Activated CD4-positive, alpha-beta T cell treated with anti-CD3 and anti-CD28 coated beads, Interleukin-2, amount 50 U/mL, for 16 hours (primary cell): ENCODE results near the gene ISG20L2.
A peak's percentile ranks its signal among the peaks of the same experiment; 100 is the strongest.
"Not testable (repeated sequence)": the region's sequence is repeated elsewhere in the genome, so short reads cannot be mapped to it uniquely, and the experiment has no call there.

Experiments
- DNase-seq: peaks from one replicate; pipeline ENCODE4 v3.0.0-alpha.2; 2020

Gene ISG20L2, protein sequence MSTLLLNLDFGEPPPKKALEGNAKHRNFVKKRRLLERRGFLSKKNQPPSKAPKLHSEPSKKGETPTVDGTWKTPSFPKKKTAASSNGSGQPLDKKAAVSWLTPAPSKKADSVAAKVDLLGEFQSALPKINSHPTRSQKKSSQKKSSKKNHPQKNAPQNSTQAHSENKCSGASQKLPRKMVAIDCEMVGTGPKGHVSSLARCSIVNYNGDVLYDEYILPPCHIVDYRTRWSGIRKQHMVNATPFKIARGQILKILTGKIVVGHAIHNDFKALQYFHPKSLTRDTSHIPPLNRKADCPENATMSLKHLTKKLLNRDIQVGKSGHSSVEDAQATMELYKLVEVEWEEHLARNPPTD

DNA sequence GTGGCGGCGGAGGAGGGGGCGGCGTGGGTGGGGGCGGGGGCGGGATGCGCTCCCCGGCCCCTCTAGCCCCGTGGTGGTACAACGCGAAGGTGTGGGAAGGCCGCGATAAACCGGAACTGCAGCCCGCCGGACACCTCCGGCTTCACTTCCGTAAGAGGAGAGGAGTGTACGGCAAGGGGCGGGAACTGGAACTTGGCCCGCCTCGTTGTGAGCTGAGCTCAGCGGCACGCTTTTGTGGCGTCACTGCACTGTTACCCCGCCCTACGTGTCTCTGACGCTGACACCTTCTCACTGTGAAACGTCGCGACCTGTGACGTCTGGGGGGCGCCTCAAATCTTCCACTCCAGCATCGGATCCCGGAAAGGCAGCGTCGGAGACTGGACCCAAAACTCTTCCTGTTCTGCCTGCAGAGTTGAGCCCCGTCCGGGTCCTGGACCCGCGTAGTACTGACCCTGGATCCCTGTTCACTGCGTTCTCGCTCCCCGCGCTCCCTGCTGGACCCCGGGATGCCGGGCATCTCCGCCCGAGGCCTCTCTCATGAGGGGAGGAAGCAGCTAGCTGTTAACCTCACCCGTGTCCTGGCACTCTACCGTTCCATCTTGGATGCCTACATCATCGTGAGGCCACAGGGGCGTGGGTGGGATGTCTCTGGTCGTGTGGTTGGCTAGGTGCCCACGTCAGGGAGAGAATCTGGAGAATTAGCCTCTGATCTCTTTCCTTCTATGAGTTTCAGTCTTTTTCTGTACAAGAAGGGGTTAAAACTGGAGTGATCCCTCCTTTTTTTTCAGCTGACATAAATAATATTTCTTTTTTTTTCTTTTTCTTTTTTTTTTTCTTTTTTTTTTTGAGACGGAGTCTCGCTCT lies at the start of gene ISG20L2:
ISG20L2 (minus strand) TSS at position 168 of the 864 bp plus-strand sequence. CDS start 1,114 bp downstream, outside the sequence.
- DNase-seq = peak; percentile 98

DNA sequence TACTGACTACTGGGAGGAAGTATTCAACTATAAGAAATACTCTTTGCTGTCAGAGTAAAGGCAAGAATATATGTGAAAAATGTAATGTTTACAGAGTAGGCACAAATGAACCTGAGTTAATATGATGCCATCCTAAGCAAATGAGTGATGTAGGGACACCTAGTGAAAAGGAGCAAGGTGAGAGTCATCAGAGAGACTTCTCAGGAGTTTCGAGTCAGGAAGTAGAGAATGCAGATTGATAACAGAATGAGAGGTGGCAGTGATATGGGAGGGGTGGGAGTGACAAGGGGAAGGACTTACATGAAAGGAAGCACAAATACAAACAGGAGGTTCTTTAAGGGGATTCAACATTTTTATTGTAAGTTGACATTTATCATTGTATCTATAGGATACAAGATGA lies 49.0 kb upstream of the ISG20L2 start:
- no peak for DNase-seq

DNA sequence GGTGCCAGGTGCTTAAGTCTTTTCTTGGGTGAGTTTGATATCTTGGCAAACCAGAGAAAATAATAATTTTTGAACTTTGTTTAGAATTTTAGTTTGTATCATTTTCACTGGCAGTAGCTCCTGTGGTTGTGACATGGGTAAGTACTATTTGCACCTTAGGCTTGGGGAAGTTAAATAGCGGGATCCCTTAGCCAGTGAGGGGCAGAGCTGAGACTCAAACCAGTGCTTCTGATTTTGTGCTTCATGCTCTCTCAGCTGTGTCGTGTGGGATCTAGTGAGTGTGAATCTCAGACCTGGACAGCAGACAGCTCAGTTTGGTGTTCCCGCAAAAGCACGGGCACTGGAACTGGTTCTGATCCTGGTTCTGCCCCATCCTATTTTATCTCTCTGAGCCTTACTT lies 48.4 kb upstream of the ISG20L2 start:
- DNase-seq = no peak

DNA sequence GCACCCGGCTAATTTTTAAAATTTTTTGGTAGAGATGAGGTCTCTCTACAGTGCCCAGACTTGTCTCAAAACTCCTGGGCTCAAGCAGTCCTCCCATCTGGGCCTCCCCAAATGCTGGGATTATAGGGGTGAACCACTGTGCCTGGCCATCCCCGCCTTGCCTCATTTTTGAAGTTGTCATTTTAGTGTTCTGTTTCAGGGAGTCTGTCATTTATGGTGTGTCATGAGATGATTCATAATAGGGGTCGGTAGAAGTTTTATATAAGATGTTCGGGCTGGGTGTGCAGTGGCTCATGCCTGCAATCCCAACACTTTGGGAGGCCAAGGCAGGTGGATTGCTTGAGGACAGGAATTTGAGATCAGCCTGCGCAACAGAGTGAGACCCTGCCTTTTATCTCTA lies 47.2 kb upstream of the ISG20L2 start:
- peak; percentile 41 for DNase-seq

DNA sequence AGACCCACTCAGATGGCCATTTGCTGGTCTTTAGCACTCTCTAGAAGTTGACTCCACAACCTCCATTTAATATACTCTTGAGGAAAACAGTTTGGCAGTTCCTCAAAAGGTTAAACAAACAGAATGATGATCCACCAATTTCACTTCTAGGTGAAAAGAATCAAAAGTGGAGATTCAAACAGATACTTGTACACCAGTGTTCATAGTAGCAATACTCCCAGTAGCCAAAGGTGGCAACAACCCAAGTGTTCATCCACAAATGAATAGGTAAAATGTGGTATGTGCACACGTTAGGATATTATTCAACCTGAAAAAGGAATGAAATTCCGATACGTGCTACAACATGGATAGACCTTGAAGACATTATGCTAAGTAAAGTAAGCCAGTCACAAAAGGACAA lies 45.0 kb upstream of the ISG20L2 start:
- peak; percentile 56 for DNase-seq

DNA sequence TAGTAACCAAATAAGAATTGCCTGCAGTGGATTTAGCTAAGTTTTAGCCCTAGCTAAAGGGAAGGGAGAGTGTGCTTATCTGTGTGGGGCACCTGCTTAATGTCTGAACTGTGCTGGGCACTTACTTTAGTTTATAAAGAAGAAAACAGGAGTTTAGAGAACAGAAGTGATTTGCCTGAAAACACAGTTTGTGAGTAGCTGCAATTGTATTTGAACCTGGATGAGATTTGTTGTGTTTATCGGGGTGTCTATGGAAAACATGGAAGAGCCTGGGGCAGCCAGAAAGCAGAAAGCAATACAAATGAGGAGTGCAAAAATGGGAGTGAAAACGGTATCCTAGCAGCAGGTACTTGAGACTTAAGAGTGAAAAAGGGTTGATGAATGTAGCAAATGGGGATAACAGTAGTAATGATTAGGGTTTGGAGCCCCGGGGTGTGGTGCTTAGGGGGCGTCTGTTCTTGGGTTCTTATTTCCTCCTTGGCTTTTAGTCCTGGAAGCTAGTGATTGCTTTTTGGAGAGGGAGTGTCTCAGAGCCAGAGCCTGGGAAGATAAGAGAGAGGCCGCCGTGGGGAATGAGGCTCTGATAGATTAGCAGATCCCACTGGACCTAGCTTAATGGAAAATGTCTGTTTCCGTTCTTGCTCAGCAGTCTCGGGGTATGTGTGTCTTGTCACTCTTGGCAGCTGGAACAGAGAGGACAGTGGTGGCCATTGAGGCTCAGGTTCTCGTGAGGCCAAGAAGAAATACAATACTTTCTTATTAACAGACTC lies 44.3 kb upstream of the ISG20L2 start:
- DNase-seq = no peak

DNA sequence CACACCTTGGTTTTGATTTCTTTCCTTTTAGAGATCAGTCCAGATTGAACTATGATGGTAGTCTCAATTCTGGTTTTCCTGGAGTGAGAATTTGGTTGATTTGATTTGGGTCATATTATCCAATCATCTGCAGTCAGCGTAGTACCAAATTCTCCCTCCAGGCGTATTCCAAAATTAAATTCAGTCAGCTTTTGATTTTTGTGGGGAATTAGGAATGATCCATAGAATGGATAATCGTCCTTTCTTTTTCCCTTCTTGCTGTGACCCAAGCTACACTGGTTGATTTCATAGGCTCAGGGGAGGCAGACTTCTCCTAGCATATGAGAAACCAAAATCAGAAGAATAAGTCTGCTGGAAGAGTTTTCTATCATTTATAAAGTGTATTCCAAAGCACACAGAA lies 43.7 kb upstream of the ISG20L2 start:
- no peak for DNase-seq

DNA sequence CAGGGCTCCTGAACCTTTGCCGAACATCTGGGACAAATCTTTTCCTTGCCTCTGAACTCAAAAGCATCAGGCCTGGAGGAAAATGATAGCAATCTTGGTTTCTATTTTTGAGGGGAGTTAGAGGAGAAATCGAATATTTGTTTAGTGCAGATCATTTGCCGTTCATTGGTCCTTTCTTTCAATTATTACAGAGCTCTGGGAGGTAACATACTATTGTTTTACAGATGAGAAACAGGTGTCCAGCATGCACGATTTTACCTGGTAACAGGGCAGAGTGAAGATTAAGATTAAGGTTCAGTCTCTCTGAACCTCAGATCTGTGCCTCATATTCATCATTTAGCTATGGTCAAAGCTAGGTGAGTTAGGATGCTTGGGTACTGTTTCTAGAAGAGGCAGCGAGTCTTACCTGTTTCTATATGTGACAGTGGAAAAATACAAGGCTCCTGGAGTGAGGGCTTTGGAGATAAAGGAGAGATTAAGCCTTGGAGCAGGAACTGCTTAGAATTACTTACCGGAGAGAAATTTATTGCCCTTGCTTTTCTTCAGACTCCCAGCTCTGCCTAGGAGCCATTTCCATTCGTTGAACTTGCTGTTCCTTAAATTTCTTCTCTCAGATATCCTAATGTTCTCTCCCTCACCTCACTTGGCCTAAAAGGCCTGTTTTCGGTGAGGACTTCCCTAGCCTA lies 40.2 kb upstream of the ISG20L2 start:
- no peak for DNase-seq

DNA sequence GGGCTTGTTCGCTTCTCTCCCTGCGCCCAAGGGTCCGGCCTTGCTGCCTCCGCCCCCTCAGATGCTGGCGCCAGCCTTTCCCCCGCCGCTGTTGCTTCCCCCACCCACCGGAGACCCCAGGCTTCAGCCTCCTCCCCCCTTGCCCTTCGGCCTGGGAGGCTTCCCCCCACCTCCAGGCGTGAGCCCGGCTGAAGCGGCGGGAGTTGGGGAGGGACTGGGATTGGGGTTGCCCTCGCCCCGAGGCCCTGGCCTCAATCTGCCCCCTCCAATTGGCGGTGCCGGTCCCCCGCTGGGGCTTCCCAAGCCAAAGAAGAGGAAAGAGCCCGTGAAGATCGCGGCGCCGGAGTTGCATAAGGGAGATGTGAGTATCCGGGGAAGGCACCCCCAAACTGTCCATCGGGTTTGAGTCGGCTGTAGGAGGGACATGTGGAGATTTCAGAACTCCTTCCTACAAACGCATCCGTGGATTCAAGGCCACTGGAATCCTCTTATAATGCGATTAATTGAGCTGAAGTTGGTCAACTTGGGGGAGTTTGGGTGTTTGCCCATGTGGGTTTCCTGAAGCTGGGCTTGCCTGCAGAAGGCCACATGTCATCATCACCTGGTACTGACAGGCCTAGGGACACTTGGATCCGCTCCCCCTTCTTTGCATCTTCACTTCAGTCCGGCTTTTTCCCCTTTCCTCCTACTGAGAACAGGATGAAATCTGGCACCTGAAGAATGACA lies 39.5 kb upstream of the ISG20L2 start:
- no peak for DNase-seq

DNA sequence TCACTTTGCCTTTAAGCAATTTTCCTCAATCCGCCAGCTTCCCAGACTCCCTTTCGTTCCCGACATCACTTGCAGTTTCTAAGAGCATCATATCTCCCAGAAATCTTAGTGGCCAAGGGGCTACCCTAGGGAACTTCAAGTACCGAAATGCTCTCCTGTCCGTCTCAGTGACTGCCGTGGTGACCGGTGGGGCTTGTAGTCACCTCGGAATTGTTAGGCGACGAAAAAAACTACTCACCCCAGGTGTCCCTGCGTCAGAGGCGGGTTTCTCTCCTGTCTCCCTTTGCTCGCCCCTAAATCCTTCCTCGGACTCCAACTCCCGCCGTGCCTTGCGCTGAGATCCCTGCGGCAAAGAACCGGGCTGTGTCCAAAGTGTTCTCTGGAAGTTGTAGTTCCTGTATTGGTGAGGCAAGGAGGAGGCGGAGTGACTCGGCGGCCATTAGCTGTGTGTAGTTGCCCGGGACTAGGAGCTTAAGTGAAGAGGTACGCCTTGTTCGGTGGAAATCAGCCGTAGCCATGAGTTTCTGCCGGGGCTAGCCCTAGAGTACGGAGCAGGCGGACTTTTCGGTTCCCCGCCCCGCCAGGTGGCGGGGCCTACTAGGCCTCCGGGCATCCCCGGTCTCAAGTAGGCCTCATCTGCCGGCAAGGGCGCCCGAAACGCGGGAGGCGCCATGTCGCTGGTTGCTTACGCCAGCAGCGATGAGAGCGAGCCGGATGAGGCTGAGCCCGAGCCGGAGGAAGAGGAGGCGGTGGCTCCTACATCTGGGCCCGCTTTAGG lies 38.7 kb upstream of the ISG20L2 start, which contains the start of gene PRCC:
PRCC (plus strand) TSS at position 435 of the 778 bp plus-strand sequence; CDS start at position 672, 237 bp downstream.
- DNase-seq = peak; percentile 99

DNA sequence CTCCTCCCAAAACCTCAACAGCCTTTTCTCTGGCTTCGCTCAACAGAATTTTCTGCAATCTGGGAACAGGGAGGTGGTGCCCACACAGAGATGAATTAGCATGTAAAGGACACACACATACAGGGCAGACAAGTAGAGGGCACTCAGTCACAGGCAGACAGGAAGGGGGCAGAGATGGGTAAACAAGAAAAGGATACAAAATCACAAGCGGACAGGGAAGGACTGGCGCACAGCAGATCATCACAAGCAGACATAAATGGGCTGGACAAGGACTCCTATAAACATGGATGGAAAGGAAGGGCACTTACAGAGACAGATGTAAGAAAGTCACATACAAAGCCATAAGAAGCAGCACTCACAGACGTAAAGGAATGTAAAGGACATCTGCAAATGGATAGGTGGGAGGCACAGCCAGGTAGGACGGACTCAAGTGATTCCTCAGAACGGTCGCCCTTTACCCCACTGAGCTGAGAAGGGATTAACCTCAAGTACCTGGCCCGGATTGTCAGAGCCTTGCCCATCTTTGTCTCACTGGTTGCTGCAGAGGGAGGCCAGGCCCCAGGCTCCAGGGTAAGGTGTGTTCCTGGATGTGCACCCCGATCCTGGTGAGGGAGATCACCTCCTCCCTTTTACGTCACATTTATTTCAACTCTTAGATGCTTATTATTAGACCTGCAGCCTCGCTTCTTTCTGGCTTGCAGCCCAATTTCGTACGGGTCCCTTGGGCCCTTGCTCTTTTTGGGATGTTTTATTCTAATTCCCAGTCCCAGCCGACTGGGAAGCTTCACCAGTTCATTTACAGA lies 37.9 kb upstream of the ISG20L2 start:
- no peak for DNase-seq

DNA sequence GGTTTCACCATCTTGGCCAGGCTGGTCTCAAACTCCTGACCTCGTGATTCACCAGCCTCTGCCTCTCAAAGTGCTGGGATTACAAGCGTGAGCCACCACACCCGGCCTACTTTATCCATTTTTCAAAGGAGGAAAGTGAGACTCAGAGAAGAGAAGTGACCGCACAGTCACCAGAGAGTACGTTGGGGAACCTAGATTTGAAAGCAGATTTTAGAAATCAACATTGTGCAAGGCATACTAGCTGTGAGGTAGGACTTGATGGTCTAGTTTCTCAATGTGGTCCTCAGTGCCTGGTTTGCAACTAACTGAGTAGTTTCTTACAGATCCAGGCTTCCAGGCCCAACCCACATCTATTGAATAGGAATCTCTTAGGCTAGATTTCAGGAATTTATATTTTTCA lies 37.1 kb upstream of the ISG20L2 start:
- no peak for DNase-seq

DNA sequence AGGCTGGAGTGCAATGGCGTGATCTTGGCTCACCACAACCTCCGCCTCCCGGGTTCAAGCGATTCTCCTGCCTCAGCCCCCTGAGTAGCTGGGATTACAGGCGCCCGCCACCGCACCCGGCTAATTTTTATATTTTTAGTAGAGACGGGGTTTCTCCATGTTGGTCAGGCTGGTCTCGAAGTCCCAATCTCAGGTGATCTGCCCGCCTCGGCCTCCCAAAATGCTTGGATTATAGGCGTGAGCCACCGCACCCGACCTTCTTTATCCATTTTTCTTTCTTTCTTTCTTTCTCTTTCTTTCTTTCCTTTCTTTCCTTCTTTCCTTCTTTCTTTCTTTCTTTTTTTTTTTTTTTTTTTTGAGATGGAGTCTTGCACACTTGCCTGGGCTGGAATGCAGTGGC lies 36.6 kb upstream of the ISG20L2 start:
- DNase-seq = not testable (repeated sequence)

DNA sequence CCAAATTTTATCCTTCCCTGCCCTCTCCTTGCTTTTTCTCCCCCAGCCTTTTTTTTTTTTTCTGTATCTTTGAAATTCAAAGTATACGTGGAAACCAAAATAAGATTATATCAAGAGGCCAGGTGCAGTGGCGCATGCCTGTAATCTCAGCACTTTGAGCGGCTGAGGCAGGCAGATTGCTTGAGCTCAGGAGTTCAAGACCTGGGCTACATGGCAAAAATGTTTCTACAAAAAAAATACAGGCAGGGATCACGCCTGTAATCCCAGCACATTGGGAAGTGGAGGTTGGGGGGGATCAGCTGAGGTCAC lies 32.2 kb upstream of the ISG20L2 start:
- DNase-seq = no peak

DNA sequence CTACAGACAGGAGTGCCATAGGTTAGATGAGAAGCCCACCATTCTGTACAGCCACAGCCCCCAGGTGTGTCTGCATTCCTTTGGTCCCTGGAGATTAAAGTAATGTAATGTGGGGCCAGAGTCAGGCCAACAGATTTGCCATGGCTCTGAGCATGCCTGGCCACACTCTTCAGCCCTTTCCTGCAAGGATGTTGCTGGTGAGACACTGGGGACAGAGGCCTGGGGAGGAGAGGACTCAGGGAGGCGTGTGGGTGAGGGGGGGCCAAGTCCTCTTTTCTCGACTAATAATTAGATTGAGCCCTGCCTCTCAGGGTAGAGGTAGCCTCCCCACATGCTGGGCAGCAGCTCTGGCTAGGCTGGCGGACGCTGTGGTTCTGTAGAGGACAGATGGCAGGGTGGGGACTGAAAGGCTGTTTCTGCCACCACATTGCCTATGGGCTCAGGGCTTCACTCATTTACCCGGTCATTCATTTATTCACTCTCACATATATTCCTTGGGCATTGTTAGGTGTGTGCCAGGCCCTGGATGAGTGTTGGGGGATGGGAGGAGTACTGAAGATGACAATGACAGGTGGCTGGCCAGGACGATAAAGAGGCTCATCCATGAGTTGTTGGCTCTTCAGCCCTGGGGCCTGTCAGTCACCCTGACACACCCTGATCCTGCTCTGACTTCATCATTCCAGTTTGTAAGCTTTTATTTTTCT lies 31.7 kb upstream of the ISG20L2 start:
- no peak for DNase-seq

DNA sequence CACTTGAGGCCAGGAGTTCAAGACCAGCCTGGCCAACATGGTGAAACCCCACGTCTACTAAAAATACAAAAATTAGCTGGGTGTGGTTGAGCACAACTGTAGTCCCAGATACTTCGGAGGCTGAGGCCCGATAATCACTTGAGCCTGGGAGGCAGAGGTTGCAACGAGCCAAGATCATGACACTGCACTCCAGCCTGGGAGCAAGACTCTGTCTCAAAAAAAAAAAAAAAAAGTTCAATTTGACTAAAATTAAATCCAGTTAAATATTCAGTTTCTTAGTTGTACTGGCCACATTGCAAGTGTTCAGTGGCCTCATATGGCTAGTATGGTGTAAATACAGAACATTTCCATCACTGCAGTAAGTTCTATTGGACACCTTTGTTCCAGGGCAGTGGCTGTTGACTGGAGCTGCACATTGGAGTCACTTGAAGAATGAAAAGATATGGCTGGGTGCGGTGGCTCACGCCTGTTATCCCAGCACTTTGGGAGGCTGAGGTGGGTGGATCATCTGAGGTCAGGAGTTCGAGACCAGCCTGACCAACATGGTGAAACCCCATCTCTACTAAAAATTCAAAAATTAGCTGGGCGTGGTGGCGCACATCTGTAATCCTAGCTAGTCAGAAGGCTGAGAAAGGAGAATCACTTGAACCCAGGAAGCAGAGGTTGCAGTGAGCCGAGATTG lies 29.1 kb upstream of the ISG20L2 start:
- DNase-seq = not testable (repeated sequence)

DNA sequence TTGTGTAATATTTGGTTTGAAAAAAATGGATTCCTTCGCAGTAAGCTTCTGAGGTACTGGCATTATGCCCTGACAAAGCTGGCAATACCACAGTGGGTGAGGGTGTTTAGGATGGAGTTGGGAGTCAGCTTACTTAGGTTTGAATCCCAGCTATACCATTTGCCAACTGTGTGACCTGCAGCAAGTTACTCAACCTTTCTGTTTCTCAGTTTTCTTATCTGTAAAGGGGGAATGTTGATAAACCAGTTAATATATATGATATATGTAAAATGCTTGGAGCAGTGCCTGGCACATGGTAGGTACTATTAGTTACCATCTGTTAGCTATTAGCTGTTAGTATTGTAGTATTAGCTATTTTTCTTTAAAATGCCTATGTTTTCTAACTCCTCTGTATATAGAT lies 27.8 kb upstream of the ISG20L2 start:
- no peak for DNase-seq

DNA sequence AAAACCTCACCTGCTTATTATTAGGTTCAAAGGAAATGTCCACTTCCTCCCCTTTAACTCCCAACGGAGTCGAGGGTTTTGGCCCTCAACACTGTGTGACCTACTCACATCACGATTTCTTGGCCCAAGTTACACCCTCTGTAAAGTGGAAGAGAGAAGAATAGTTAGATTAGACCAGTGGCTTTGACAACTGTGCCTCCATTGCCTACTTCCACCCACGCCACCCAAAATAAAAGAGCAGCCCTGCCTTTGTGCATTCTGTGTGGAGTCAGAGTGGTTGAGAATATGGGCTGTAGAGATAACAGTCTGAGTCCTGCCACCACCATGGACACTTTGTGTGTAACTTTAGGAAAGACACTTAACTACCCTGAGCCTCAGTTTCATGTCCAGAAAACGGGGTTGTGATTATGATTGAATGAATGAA lies 27.0 kb upstream of the ISG20L2 start:
- DNase-seq = no peak

DNA sequence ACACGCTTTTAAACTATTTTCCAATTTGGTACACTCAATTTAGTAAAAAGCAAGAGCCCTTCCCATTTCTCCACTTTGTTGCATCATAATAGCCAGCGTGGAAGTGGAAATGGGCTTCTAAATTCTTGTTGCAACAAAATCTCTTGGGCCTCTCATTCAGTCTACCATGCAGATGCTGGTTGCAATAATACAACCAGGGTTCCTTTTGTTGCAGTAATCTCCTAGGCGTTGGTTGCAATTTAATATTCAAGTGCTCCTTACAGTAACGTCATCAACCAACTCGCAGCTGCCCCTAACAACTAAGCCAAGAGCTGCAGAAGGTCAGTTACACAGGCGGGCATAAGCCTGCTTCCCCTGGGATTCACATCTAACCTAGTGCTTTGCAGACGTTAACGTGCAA lies 25.7 kb upstream of the ISG20L2 start:
- no peak for DNase-seq
